Measurements from ENCODE around the gene MN1.

The MN1 gene

DNA sequence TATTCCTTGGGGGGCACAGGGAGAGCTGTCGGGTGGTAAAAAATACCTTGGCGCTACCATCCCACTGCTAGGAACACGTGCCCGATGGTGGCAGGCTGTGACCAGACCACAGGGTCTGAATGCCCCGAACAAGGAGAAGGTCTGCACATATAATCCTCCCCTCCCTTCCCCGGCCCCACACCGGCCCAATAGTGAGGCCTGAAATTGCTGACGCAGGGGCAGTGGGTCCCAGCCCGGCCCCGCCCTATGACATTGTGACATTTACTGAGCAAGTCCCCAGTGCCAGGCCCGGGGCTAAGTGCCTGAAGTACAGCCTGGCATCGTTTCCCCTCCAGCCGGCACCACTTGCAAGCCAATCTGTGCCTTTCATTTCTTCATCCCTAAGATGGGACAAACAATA is 19.5 kb downstream of the MN1 start:
- DNase-seq, result no peak

DNA sequence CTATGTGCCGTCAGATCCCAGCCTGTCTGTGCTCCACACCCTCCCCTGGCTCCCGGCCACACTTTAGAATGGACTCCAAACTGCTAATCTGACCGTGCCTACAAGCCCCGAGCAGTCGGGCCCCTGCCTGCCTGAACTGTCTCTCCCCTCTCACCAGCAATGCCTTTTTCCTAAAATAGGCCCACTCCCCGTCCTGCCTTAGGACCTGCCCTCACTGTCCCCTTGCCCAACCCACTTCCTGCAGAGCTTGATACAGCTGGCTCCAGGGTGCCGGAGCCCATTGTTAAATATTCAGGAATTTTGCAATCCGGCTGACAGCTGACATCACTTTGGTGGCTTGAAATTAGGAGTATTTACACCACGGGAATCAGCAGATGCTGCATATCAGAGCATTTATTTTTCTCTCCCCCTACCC is 21.4 kb downstream of the MN1 start:
- no peak for DNase-seq

DNA sequence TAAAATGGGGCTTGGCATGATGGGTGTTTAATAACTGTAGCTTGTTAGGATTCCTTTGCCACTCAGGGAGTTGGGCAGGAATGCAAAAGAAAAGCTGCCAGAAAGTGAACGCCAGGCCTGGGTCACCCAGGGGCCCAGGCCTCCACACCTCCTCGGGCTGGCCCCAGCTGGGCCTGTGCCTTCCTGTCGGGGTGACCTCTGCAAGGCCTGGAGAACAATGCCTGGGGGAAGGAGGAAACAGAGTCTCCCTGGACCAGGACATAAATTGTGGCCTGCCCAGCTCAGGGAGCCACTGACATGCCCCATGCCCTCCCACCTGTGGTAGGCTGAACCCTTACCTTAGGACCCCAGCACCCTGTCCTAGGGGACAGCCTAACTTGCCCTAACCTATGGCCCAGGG is 21.9 kb downstream of the MN1 start:
- no peak for DNase-seq

DNA sequence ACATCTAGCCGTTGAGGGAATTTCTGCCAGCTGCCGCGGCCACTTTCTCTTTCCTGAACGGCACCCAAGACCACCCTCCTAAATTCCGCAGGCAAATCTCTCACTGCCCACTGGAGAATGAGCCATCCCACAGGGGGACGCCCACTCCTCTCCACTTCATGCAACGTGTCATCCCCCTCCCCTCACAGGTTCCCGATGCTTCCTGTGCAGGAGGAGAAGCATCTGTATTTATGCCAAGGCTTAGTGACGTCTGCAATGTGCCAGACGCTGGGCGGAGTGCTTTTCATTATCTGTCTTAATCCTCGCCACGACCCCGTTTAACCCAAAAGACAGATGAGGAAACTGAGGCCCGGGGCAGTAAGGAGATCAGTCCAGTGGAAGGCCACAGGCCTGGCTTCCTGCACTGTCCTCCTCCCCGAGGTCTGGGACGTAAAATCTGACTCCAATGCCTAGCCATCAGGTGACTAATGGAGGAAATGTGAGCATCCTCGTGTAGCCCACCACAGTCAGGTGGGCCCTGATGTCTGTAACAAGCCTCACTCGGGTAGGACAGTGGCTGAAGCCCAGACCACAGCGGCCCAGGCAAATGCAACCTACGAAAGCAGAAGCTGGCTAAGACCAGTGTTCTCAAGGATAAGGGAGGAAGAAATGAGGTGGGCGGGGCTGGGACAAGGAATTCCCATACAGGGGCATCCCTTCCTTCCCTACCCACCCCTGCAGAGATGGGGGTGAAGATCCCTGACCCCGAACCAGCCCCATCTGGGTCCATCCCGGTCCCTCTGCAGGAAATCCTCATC is 23.1 kb downstream of the MN1 start:
- DNase-seq, result no peak

DNA sequence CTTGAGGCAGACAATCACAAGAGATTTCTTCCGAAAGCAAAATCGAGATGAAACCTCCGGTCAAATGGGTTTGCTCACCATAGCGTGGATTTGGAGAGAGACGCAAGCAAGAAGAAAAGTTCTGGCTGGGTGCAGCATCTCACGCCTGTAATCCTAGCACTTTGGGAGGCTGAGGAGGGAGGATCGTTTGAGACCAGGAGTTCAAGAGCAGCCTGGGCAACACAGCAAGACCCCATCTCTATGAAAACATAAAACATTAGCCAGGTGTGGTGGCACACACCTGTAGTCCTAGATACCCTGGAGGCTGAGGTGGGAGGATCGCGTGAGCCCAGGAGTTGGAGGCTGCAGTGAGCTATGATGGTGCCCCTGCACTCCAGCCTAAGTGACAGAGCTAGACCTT is 24.4 kb downstream of the MN1 start:
- DNase-seq, result no peak

DNA sequence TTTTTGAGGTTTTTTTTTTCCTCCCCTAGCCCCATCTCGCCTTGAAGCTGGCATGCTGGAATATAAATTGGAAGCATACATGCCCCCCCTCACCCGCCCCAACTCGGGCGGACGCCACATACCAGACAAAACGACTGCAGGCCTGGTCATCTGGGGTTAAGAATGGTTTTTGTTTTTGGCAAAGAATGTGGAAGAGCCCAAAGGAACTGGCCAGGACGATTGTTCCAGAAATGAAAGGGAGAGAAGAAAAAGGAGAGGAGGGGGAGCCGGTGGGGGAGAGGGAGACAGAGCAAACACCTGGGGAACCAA is 25.0 kb downstream of the MN1 start:
- no peak for DNase-seq

DNA sequence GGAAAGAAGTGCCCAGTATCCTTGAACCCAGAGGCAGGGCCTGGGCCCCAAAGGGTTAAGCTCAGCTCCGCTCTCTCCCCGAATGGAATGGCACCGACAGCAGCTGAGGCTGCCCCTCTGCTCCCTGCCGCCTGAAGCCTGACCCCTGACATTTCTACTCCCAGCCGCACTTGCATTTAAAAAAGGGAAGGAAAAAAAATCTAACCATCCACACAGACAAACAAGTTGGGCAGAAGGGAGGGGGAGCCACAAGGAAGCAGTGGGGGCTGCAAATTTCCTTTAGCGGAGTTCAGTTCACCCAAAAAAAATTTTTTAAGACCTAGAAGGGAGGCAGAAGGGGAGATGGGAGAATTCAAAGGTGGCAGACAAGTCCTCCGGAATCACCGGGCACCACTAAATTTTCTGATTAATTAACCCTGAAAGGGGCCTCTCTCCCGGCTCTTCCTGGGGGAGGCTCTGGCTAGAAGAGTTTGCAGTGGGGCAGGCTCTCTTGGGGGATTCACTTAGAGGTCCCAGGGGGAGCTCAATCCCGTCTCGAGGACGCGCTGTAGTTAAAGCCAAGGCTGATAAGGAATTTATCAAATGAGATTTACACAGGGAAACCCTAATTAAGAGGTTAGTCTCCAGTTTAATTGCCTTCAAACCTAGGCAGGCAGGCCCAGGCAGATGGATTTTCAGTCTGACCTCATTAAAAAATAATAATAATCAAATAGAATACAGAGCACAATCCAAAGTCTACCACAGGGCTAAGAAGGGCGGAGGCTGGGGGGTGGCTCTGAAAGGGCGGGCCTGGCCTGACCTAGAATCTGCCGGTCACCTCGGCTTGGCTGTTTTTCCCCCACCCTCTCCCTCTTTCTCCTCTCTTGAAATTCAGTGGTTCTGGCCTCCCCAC is 25.6 kb downstream of the MN1 start:
- no peak for DNase-seq

DNA sequence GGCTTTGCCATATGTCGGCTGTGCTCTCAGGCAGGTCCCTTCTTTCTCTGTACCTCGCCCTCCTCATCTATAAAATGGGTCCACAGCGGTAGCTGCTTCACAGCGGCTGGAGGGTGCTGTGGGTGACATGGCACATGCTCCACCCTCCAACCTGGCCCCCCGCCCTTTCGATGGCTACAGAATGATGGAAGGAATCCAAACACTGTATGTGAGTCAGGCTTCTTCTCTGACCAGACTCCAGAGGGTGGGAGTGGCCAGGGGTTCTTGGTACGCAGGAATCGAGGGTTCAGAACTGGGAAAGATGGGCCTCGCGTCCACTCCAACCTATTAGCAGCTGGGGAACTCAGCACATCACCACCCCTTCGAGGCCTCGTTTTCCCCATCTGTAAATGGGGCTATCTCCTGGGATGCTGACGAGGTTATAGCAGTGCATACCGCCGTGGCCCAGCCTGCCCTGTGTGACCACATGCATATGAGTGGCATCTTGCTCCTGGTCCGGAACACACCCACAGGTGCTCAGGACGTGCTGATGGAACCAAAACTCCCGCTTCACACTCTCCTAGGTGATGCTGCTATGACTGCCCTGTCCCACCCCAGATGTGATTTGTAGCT is 26.4 kb downstream of the MN1 start:
- no peak for DNase-seq

DNA sequence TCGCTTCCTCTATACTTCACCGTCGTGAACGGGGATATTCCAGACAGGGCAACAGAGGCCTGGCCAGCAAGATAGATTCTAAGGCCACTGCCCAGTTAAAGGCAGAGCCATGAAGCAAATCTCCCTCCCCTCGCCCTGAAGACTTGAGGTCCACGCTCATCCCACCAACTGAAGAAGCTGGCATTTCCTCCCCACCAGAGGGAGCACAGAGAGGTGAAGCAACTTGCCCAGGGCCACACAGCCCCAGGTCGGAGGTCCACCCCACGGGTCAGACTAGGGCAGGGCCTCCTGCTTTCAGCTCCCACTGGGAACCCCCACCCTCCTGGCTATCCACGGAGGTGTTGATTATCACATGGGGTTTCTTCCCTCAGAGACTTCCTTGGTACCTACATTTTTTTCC is 27.4 kb downstream of the MN1 start:
- DNase-seq, result no peak

DNA sequence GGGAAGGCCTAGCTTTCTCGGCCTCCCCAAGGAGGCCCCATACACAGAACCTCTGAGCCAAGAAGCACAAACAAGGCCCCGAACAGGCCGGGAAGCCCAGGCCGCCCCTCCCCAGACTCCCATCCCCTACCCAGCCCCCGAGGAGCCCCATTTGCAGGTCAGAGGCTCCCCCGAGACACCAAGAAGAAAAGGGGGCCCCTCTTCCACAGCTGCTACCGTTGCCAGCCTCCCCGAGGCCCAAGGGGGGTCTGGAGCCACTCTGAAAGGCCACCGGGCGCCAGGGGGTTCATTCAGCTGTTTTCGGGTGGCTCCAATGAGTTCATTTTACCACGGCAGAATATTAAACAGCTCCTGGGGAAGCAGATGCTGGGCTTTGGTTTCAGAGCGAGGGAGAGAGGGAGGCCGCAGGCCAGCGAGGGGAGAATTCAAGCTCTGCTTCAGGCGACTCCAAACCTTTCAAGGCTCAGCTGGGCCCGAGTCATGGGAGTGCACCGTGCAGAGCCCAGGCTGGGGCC is 28.5 kb downstream of the MN1 start:
- DNase-seq, result no peak

DNA sequence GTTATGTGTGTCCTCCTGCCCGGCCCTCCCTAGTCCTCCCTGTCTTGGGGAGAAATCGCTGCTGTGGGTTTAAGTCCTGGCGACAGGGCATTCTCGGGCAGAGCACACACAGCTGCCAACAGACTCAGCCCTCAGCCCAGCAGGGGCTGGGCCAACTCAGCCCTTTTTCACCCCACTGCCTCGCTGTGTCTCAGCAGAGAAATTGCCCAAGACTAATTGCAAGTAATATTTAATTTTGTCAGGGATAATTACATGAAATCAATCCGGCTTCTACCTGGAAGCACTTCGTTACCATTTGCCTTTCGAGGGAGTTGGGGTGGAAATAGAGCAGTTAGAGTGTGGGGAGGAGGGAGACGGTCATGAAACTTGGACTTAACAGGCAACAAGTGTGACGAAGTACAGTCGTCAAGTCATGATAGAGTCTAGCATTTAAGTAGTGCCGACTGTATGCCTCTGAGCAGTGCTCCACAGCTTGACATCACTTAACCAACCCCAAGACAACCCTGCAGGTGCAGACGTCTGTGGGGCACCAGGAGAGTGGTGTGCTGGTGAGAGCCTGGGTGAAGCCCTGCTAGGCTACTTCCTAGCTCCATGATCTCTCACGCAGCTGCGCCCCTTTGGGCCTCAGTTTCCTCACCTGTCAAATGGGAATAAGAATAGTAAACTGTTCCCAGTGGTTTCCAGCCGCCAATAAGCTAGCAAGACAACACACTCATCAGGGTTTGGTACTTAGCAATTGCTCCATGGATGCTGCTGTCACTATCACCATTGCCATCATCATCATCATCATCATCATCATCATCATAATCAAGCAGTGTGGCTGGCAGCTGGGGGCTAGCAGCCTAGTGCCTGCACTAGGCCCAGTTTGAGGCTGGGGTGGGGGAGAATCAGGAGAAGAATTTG is 29.2 kb downstream of the MN1 start:
- no peak for DNase-seq

DNA sequence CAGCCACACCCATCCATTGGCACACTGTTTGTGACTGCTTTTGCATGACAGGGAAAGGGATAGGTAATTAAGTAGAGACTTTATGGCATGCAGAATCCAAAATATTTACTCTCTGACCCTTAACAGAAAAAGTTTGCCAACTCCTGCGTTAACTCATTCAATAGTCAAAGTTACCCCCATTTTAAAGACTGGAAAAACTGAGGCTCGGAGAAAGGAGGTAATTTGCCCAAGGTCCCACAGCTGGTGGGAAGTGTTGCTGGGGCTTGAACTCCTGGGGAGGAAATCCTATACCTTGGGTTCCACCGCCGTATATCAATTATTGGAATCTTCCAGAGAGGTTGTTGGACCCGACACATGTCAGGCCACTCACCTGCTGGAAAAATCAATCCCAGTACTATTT is 29.9 kb downstream of the MN1 start:
- DNase-seq, result no peak

DNA sequence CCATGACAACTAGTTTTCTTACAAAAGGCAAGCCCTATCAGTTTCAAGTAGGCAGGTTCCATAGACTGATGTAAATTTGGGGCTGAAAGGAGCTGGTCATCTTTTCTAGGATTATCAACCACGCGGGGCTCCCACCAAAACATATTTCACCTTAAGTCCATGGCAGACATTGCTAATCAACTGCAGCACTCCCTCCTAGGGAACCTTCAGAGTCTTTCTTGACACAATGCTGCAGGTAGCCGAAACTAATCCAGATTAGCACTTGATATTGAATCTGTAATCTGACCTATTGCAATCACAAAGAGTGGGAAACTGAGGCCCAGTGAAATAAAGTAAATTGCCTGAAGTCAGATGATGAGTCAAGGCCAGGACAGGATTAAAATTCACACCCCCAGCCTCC is 32.5 kb downstream of the MN1 start:
- no peak for DNase-seq

DNA sequence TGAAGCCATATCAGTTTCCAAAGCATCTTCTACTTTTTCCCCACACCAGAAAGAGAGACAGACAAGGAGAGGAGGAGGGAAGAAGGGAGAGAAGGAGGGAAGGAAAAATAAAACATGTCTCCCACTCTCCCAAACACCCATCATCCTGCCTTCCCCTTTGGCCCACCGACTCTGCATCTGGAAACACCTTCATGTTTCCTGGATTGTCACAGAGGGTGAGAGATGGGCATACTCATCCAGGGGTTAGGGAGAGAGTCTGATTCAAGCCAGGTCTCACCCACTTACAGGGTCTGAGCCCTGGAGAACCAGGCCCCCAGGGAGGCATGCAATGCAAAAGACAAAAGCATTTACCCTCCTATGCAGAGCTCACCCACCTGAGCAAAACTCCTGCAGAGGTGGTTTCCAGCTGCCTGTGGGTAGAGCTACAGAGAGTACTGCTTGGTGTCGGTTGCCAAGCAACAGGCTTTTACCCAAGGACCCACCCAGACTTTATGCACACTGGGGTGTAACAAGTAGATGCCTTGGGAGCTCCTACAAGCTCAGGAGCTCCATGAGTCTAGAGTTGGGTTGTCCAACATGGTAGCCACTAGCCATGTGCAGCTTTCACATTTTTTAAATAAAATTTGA is 33.4 kb downstream of the MN1 start:
- no peak for DNase-seq

DNA sequence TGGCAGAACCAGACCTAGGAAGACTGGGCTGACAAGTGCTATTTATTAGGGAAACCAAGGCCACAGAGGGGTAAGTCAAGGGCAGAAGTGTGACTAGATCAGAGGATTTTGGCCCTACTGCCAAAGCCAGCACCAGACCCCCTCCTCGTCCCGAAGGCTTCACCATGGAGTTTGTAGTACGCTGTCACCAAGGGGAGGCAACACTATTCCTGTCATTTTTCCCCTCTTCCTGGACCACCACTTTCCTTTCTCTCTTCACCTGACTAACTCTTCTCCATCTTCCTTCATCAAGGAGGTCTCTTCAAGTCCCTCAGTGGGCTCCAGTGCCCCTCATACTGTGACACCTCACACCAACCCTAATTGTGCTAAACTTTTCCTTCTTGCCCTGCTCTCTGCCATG is 34.9 kb downstream of the MN1 start:
- no peak for DNase-seq

DNA sequence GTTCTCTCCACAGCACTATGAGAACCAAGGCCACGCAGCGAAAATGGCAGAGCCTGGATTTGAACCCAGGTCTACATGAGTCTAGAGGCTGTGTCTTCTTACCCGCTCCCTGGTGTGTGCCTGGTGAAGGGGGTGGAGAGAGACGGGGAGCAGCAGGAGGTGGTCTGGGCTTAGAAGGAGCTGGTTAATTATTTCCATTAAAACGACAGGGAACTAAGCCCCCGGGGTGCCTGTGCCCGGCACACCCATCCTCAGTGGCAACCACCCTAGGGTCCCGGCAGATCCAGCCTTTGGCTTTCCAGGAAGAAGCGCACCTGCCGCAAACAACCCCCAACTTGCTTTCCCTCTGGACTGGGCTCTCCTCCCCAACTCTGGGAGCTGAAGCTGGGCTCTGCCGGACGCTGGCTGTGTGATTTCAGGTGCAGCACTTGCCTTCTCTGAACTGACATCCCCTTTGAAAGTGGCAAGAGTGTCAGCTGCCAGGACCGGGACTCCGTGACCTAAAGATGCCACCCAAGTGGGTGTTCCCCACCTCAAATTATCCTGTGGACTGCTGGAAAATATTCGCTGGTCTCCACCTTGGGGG is 35.8 kb downstream of the MN1 start:
- DNase-seq, result no peak

DNA sequence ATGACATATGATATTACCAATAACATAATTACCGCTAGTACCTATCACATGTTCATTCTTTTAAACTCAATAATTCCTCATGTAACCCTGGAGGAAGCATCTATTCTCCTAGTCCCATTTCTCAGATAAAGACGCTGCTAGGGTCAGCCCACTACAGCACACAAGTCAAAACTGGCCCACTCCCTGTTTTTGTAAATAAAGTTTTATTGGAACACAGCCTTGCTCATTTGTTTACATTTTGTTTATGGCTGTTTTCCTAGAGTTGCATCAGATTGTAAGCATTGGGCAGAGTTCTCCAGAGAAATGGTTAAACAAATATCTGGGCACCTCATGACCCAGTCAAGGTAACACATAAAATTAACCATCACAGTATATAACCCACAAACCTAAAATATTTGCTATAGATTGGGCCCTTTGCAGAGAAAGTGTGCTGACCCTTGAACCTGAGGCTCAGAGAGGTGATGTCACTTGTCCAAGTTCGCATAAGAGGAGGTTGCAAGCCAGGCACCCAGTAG is 36.8 kb downstream of the MN1 start:
- DNase-seq, result no peak

DNA sequence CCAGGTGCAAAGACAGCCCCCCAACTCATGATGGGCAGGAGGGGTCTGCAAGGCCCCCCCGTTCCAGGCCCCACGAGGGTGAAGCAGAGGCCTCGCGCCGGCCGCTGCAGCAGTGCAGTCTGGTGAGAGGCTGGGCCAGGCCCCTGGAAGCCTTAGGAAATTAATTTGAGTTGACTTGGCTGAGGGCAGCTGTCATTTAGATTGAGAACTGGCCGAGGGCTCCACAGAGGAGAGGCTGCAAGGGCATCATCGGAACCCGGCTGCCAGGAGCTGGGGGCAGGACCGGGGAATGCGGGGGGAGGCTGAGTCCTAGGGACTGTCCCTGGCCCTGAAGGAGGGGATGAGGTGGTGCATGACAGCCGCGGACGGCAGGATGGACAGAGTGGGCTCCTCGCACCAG is 39.9 kb downstream of the MN1 start:
- DNase-seq, result no peak

DNA sequence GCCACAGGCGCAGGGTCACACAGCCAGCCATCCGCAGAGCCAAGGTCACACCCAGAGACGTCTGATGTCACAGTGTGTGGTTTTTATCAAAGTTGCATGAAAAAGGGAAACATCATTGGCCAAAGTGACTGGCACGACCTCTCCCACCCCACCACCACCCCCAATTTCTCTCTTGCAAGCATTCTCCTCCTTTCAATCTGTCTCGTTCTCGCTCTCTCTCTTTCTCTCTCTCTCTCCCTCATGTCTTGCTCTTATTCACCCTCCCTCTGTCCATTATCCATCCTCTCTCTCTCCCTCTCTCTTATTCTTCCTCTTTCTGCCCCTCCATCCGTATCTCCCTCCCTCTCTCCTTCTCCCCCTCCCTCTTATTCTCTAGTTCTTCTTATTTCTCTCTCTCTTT is 40.6 kb downstream of the MN1 start:
- DNase-seq, result no peak

DNA sequence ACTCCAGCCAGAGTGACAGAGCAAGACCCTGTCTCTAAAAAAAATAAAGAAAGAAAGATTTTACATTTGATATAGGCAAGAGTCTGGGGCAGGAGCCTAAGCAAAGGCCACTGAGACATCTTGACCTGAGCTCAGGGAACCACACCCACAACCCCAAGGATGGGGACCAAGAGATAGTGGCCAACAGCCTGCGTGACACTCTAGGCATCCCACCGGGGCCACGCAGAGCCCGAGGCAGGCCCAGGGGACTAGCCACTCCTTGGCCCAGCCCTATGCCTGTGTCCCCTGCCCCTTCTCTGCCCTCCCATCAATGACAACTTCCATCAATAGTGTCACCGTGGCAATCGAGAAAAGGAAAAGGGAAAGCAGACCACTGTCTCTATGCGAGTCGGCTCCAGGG is 41.1 kb downstream of the MN1 start:
- no peak for DNase-seq

DNA sequence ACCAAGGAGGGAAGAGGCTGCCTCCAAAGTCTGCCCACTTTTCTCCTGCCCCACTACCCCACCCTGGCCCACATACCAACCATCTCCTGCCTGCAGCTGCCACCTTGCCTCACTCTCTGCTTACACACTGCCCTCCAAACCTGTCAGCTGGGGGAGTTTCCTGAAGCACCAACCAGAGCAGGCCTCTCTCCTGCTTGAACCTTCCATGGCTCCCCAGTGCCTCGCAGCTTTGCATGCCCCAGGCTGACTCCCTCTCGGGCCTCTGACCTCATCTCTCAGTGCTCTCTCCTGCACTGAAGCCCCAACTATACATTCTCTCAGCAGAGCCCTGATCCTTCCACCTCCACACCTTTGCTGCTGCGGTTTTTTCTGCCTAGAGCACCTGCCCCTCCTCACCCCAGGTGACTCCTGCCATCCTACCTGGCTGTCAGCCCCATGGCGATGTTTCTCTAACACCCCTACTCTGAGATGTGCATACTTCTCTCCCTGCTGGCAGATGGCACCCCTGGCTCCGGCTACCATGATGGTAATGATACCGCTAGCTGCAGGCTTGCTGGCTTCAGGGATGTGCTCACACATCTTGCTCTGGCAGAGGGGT is 43.5 kb downstream of the MN1 start:
- no peak for DNase-seq

Data from activated CD4-positive, CD25-positive, alpha-beta regulatory T cell treated with anti-CD3 and anti-CD28 coated beads, Interleukin-2, amount 50 U/mL, for 72 hours (primary cell).